ENCODE data around the gene URI1. TPM values are rescaled to one million over a fixed set of nuclear protein-coding genes. Genes with fewer than 3 reads are reported as not detected.

URI1 gene
- total and polyA plus RNA-seq, 2 of the 8 experiments (the other 6 are each of a cell fraction or from before 2014, with no cell fraction given) = 27.7 to 64.3 TPM

DNA sequence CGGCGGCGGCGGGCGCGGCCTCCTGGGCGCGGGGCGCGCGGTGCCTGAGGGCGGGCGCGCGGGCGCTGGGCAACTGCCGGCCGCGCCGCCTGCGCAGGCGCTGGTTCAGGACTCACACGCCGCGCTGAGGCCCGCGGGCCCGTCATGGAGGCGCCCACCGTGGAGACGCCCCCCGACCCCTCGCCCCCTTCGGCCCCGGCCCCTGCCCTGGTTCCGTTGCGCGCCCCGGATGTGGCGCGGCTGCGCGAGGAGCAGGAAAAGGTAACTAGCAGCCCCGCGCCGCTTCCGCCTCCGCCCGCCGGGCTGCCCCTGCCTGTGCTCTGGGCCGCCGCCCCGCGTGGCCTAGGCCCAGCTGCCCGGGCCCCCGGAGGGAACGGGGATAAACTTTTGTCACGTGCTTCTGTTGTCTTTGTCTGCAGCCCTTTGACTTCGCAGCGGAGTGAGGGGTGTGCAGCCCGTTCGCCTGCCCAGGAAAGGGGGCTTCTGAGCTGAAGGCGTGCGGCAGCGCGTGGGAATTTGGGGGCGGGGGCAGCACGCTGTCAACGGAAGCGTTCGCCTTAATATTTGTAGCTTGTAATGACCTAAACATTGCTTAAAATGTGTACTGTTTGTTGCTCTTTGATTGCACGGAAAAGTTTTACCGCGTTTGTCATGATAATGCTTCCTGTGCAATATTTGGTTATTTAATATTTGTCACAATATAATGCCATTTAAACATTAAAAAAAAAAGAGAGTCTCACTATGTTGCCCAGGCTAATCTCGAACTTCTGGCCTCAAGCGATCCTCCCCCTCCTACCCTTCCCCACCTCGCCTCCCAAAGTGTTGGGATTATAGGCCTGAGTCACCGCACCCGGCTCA is 594 bp downstream of the URI1 start:
- FAIRE-seq (no peak), DNase-seq (ENCODE audit: low read depth in 1 of 2, low spot score in 2 of 2) (peak in 1 of 2 experiments; percentile 75)
- Histone ChIP-seq H3K9ac (replicated peaks in 1 of 4; ENCODE audit: extremely low read depth in 1 of 4, low read depth in 3 of 4, low read length in 3 of 4) (peak overlapping the region; percentile 42 to 62 (median 52); a peak in 6 of 7 replicates), H3K4me3 (ENCODE audit: extremely low read depth in 1 of 4, insufficient read depth in 2 of 4, low read depth in 3 of 4, low read length in 4 of 4) (peak overlapping the region; percentile 57 to 94 (median 73)), H4K20me1 (replicated peaks in 1 of 2; ENCODE audit: control insufficient read depth in 1 of 2, insufficient read depth in 2 of 2, low read length in 2 of 2) (peaks cover 0 to 6% of the 10 kb centered on the region in 2 experiments), H3K79me1 (ENCODE audit: low read depth, low read length) (peaks cover 3% of the 10 kb centered on the region), H3K23ac (ENCODE audit: insufficient read length) (no peak overlapping the region), H4K5ac (ENCODE audit: insufficient read length, low read depth, low read length) (peak overlapping the region; percentile 13), H2BK12ac (ENCODE audit: low read depth, low read length) (no peak overlapping the region), H2BK120ac (replicated peaks; ENCODE audit: low read depth, low read length) (no peak overlapping the region), H3K4me2 (ENCODE audit: insufficient read depth in 1 of 2, low read depth in 2 of 2, low read length in 2 of 2) (peak overlapping the region; percentile 54 to 72), H3K23me2 (ENCODE audit: low read depth, low read length) (peaks cover 2% of the 10 kb centered on the region; the same call in 1 of the 2 replicates), H3K27ac (ENCODE audit: low read depth, low read length) (no peak overlapping the region), H3K27me3 (replicated peaks in 1 of 4; ENCODE audit: control insufficient read depth in 3 of 4, extremely low read depth in 1 of 4, insufficient read depth in 3 of 4, low read length in 3 of 4) (peaks cover 0 to 12% (median 9%) of the 10 kb centered on the region in 4 experiments; a peak in 3 of 7 replicates), H4K91ac (replicated peaks; ENCODE audit: insufficient read length, low read length) (peak overlapping the region; percentile 42), H3K18ac (ENCODE audit: extremely low read depth, low read length) (no peak overlapping the region), H2BK15ac (ENCODE audit: low read length) (no peak overlapping the region), H2BK5ac (ENCODE audit: low read depth, low read length) (peak overlapping the region; percentile 71; the same call in 1 of the 2 replicates), H2BK20ac (ENCODE audit: low read length) (no peak overlapping the region), H3K14ac (ENCODE audit: insufficient read length) (no peak overlapping the region), H3K4ac (replicated peaks; ENCODE audit: insufficient read length, low read depth, low read length) (peak overlapping the region; percentile 5), H3K79me2 (ENCODE audit: control insufficient read depth in 1 of 2, insufficient read depth in 2 of 2, low read length in 2 of 2) (peaks cover 15 to 50% of the 10 kb centered on the region in 2 experiments), H3K4me1 (replicated peaks in 1 of 4; ENCODE audit: control insufficient read depth in 3 of 4, insufficient read depth in 4 of 4, low read length in 3 of 4) (no peaks in the 10 kb centered on the region), H3K56ac (replicated peaks; ENCODE audit: insufficient read length, low read depth, low read length) (peak overlapping the region; percentile 52), H2AFZ (ENCODE audit: low read length) (peak overlapping the region; percentile 42; the same call in 1 of the 2 replicates), H3K36me3 (ENCODE audit: control insufficient read depth in 2 of 4, insufficient read depth in 4 of 4, low read length in 3 of 4) (no peaks in the 10 kb centered on the region), H4K8ac (ENCODE audit: extremely low read depth, insufficient read depth, low read length) (no peak overlapping the region; the same call in none of the 2 replicates), H2AK5ac (ENCODE audit: low read depth, low read length) (no peak overlapping the region), H3K9me3 (ENCODE audit: insufficient read depth in 2 of 2, low read depth in 1 of 2, low read length in 1 of 2) (peaks cover 0 to 6% of the 10 kb centered on the region in 2 experiments; a peak in 1 of 4 replicates)
- WGBS, 2 experiments (ENCODE audit: extremely low coverage in 1 of 2, insufficient coverage in 1 of 2, insufficient read length in 1 of 2, insufficient replicate concordance in 2 of 2, low coverage in 1 of 2, low lambda C conversion rate in 2 of 2, missing lambda C conversion rate in 1 of 2) = 5% methylated on average over 38 of the region's 79 CpGs; no CpG with 5 or more reads in 1 of the 2 experiments
- ChIA-PET POLR2A (ENCODE audit: partially characterized antibody) (interaction anchor here (0.6 to 1.4 kb wide), 5 partner anchors 13 to 91 kb away, joined by 3 read pairs; no protein-coding TSS in a partner anchor), CTCF (ENCODE audit: partially characterized antibody) (interaction anchor here (2.2 kb wide), 1 partner anchor 46 kb away, joined by 6 read pairs; no protein-coding TSS in a partner anchor)
- TF ChIP-seq KDM5A (IDR thresholded peaks at IDR 0.05; ENCODE audit: low read length) (no peak), GTF2F1 (IDR thresholded peaks at IDR 0.05; ENCODE audit: borderline replicate concordance, low read depth, low read length) (no peak), HDAC2 (IDR thresholded peaks at IDR 0.05; ENCODE audit: borderline replicate concordance in 1 of 2, low read depth in 2 of 2, low read length in 2 of 2) (peak; percentile 28 to 46; a peak in 2 of 4 replicates), PHF8 (conservative IDR thresholded peaks at IDR 0.05; ENCODE audit: low read depth, low read length) (peak; percentile 48), RFX5 (IDR thresholded peaks at IDR 0.05; ENCODE audit: borderline replicate concordance, low read depth, low read length) (no peak), SP1 (IDR thresholded peaks at IDR 0.05; ENCODE audit: low read depth, low read length) (no peak), BACH1 (IDR thresholded peaks at IDR 0.05; ENCODE audit: low read length) (peak; percentile 21; the same call in 1 of the 2 replicates), SP4 (IDR thresholded peaks at IDR 0.05; ENCODE audit: low read length) (no peak), SIRT6 (IDR thresholded peaks at IDR 0.05; ENCODE audit: low read length) (no peak), SP2 (IDR thresholded peaks at IDR 0.05; ENCODE audit: low read length) (no peak)
- TF ChIP-seq, protein P1, sequence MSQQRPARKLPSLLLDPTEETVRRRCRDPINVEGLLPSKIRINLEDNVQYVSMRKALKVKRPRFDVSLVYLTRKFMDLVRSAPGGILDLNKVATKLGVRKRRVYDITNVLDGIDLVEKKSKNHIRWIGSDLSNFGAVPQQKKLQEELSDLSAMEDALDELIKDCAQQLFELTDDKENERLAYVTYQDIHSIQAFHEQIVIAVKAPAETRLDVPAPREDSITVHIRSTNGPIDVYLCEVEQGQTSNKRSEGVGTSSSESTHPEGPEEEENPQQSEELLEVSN (IDR thresholded peaks at IDR 0.05) = peak; percentile 50; the same call in 1 of the 2 replicates

Data from H1 (cell line).